HepG2 (cell line): ENCODE measurements around the gene C20orf144. TPM values are rescaled to one million over a fixed set of nuclear protein-coding genes. Genes with fewer than 3 reads are reported as not detected.
A peak's percentile ranks its signal among the peaks of the same experiment; 100 is the strongest.

Experiments
- CERS6 ChIP-seq: sonication (generic); formaldehyde crosslinking; IDR thresholded peaks from 2 replicates; pipeline ENCODE4 v1.5.0; 2020; ENCODE audit warnings: missing genetic modification reagents
- CHD2 ChIP-seq: IDR thresholded peaks from 2 replicates; pipeline ENCODE4 v1.6.1; 2011; ENCODE audit warnings: low read depth, low read length, improper control_type of control experiment
- GABPB1 ChIP-seq: IDR thresholded peaks from 2 replicates; pipeline ENCODE4 v1.6.1; 2016; ENCODE audit warnings: mild to moderate bottlenecking, missing genetic modification reagents, moderate library complexity, missing compliant biosample characterization
- HMG20A ChIP-seq: IDR thresholded peaks from 2 replicates; pipeline ENCODE4 v1.6.1; 2016; ENCODE audit warnings: borderline replicate concordance
- IKZF4 ChIP-seq: sonication (generic); formaldehyde crosslinking; IDR thresholded peaks from 2 replicates; pipeline ENCODE4 v1.5.1; 2020; ENCODE audit warnings: borderline replicate concordance, mild to moderate bottlenecking, low read depth, missing genetic modification reagents; ENCODE audit errors: not compliant biosample characterization
- IRF2 ChIP-seq: IDR thresholded peaks from 2 replicates; pipeline ENCODE4 v1.6.1; 2018; ENCODE audit warnings: missing genetic modification reagents, missing compliant biosample characterization
- JDP2 ChIP-seq: sonication (generic); formaldehyde crosslinking; IDR thresholded peaks from 2 replicates; pipeline ENCODE4 v1.8.1; 2022; ENCODE audit warnings: missing genetic modification reagents, borderline replicate concordance
- POGZ ChIP-seq: sonication (generic); formaldehyde crosslinking; IDR thresholded peaks from 2 replicates; pipeline ENCODE4 v1.4.0; 2020; ENCODE audit warnings: mild to moderate bottlenecking, missing genetic modification reagents
- RERE ChIP-seq: IDR thresholded peaks from 2 replicates; pipeline ENCODE4 v1.6.1; 2016; ENCODE audit warnings: low read depth, missing genetic modification reagents, missing compliant biosample characterization
- SATB2 ChIP-seq: sonication (generic); formaldehyde crosslinking; IDR thresholded peaks from 2 replicates; pipeline ENCODE4 v1.5.0; 2020; ENCODE audit warnings: missing genetic modification reagents
- SMARCC2 ChIP-seq: fragments of 450-650 bp; IDR thresholded peaks from 2 replicates; pipeline ENCODE4 v1.6.1; 2017; ENCODE audit warnings: antibody characterized with exemption, mild to moderate bottlenecking
- SP2 ChIP-seq: sonication (generic); formaldehyde crosslinking; IDR thresholded peaks from 2 replicates; pipeline ENCODE4 v1.5.1; 2020; ENCODE audit warnings: mild to moderate bottlenecking, missing genetic modification reagents
- TBP ChIP-seq: sonication (generic); formaldehyde crosslinking; IDR thresholded peaks from 2 replicates; pipeline ENCODE4 v1.5.0; 2020; ENCODE audit warnings: missing genetic modification reagents
- USF2 ChIP-seq, 2 experiments: sonication (generic) in 1 of 2; formaldehyde crosslinking in 1 of 2; IDR thresholded peaks; 2 replicates each; pipeline versions ENCODE4 v1.5.1 to v1.6.1; 2011 to 2020; ENCODE audit warnings: borderline replicate concordance in 1 of 2, low read depth in 1 of 2, low read length in 1 of 2, mild to moderate bottlenecking in 1 of 2, missing genetic modification reagents in 1 of 2, moderate library complexity in 1 of 2
- ZNF230 ChIP-seq: sonication (generic); formaldehyde crosslinking; IDR thresholded peaks from 2 replicates; pipeline ENCODE4 v1.4.0; 2020; ENCODE audit warnings: mild to moderate bottlenecking, missing genetic modification reagents
- ZNF333 ChIP-seq: sonication (generic); formaldehyde crosslinking; IDR thresholded peaks from 2 replicates; pipeline ENCODE4 v1.4.0; 2020; ENCODE audit warnings: mild to moderate bottlenecking, missing genetic modification reagents, borderline replicate concordance
- ZNF639 ChIP-seq: conservative IDR thresholded peaks from 2 replicates; pipeline ENCODE4 v1.6.1; 2018; ENCODE audit warnings: missing genetic modification reagents
- ZSCAN21 ChIP-seq: sonication (generic); formaldehyde crosslinking; IDR thresholded peaks from 2 replicates; pipeline ENCODE4 v1.8.0; 2022; ENCODE audit warnings: mild to moderate bottlenecking, missing genetic modification reagents, moderate library complexity, borderline replicate concordance
- polyA plus RNA-seq, 8 experiments: library from polyadenylated mRNA; depleted of rRNA in 3 of 8; stranded (reverse) in 7 of 8; unstranded in 1 of 8; fragments of >200 nt; fragmentation: Illumina TruSeq in 4 of 8; extraction: Trizol in 4 of 8; gene quantifications; 2 replicates each; pipeline versions ENCODE4 v1.2.1 to v1.2.3, GENCODE V29; 2011 to 2016; ENCODE audit warnings: low read depth in 4 of 8, missing spikeins in 1 of 8, mixed read lengths in 1 of 8; ENCODE audit not compliant: insufficient read depth in 1 of 8
- total RNA-seq, 5 experiments: library from RNA; depleted of rRNA; stranded (reverse); fragments of >200 nt; fragmentation: Illumina TruSeq; extraction: Trizol; gene quantifications; 2 replicates each; pipeline ENCODE4 v1.2.3, GENCODE V29; 2016; ENCODE audit warnings: low read depth in 1 of 5

C20orf144 gene
- total and polyA plus RNA-seq, 2 of the 13 experiments (the other 11 are each of a cell fraction or from before 2014, with no cell fraction given): 0.09 to 0.16 TPM

- no peak for TF ChIP-seq USF2 (IDR thresholded peaks at IDR 0.05; ENCODE audit: low read depth, low read length)
- 0 out of 2 replicates have a peak, but pooled peaks have one; percentile 27 for TF ChIP-seq USF2 (CRISPR knock-in tag; IDR thresholded peaks at IDR 0.05; ENCODE audit: borderline replicate concordance)
- TF ChIP-seq JDP2 (CRISPR knock-in tag): peak; percentile 37; the same call in 1 of the 2 replicates
- TF ChIP-seq ZNF230: peak; percentile 66
- peak; percentile 8; the same call in 1 of the 2 replicates for TF ChIP-seq POGZ (CRISPR knock-in tag)
- TF ChIP-seq SMARCC2: no peak
- peak; percentile 87 for TF ChIP-seq GABPB1 (CRISPR knock-in tag)
- TF ChIP-seq ZSCAN21 (CRISPR knock-in tag): peak; percentile 13; the same call in 1 of the 2 replicates
- peak; percentile 49; the same call in 1 of the 2 replicates for TF ChIP-seq SP2 (CRISPR knock-in tag)
- TF ChIP-seq SATB2: no peak
- TF ChIP-seq IRF2 (CRISPR knock-in tag): peak; percentile 50
- TF ChIP-seq TBP (CRISPR knock-in tag): peak; percentile 82; the same call in 1 of the 2 replicates
- TF ChIP-seq ZNF333 (CRISPR knock-in tag): no peak
- TF ChIP-seq IKZF4 (CRISPR knock-in tag): peak; percentile 31
- TF ChIP-seq CHD2: peak; percentile 62; the same call in 1 of the 2 replicates
- TF ChIP-seq RERE (CRISPR knock-in tag): no peak
- no peak for TF ChIP-seq HMG20A (CRISPR knock-in tag)
- TF ChIP-seq CERS6: 0 out of 2 replicates have a peak, but pooled peaks have one; percentile 34
- TF ChIP-seq ZNF639: peak; percentile 97
Measured at GRCh38 chr20:33674294-33675135, 12.4 kb downstream of the C20orf144 start, which contains the start of gene NECAB3 (continued).
